ENCODE measurements around the gene PKIB.
"Not testable (repeated sequence)": the region's sequence is repeated elsewhere in the genome, so short reads cannot be mapped to it uniquely, and the experiment has no call there.

PKIB gene

DNA sequence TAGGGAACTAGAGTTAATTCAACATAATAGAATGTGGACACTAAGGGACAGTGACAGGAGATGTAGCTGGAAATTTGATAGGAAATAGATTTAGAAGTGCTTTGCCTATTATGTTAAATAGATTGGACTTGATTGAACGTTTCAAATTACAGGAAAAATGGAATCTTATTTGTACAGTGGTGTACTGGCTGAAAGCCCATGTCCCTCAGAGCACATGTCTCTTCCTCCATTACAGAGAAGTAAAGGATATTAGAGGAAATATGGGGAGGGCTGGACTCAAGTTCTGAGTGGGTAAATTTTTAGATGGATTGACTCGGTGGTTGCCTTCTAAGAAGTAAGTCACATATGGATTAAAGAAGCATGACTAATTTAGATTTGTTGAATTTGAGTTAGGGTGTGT lies 11.4 kb downstream of the PKIB start:
- no peak for DNase-seq

DNA sequence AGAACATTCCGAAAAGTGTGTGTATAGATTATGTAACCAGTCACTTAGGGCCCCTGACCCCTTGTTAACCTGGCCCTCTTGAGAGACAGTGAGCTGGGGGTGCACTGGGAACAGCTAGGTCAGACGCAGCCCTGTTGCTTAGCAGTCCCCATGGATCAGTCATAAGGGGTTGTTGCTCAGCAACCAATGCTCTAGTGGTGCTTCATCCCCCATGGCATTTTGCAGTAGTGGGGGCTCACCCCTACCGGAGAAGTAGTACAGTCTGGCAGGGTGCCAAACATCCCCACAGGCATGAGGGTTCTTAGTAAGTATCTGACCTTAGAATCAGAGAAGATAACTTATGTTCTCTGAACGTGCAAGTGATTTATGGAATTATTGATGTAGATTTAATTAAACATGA lies 12.3 kb downstream of the PKIB start:
- DNase-seq = no peak

DNA sequence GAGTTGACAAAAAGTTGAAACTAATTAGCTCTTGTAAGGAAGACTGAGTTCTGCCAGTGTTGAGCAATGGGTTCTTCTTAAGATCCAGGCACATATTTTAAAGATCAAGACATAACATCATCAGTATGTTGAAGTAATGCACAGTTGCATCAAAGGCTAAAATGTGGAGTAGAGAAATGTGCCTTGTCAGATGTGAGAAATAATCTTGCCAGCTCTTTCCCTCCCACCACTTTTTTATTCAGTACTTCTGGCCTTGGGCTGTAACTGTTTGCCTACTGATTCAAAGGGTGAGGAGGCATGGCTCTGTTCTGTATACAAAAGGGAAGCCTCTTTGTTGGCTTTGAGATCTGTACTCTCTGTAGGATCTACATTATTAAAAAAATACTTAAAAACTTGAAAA lies 13.1 kb downstream of the PKIB start:
- DNase-seq = no peak

DNA sequence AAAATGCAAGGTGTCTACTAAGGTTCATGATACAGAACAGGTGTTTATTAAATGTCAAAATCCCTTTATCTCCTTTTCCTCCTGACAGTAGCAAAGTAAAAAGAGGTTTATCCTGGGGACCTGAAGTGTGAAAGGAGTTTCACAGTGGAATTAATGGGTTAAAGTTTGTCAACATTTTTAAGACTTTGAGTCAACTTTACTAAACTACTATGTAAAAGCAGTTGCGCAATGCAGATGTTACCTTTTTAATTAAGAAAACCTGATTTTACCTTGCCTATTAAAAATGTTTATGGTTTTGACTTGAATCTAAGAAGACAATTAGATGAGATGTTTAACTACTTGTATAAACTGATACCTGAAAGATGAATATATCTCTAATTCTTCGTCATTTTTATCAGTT lies 14.6 kb downstream of the PKIB start:
- no peak for DNase-seq

DNA sequence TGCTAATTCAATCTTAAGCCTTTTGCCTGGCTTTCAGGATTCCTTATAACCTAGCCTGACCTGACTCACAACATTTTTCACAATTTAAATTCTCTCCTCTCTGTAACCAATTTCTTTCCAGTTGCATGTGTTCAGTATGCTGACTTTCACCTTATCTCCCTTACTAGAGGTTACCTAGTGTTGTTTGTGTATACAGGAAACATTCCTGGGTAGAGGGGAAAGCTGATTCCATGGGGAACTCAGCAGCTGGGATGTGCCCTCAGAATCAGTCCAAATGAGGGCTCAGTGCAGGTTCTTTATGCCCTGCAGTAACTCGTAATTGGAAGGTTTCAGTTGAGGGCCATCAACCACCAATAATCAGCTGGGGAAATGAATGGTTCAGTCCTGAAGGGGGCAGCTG lies 18.5 kb downstream of the PKIB start:
- no peak for DNase-seq

DNA sequence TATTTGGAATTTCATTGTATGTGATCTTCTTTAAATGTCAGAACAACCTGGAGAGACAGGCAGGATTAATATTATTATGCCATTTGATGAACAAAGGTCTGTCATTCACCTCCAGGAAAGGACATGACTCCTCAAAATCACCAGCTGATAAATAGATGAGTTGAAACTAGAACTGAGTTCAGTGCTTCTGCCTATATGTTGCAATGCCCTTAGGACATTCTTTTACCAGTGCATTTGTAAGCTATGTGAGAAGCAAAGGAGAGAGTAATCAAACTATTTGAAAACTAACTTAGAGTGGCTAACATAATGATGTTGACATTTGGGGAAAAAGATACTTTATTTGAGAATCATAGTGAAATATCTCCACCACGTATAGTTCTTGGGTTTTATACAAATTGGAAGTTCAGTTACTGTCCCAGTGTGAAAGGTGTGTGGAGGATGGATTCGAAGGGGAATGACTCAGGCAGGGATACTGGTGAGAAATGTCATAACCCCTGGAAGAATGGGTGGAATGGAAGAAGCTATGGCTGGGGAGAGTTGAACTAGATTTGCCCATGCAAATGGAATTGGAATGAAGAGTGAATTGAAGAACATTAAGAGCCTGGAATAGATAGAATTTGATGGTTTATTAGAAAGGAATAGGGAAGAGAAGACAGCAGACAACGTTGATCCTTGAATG lies 21.5 kb downstream of the PKIB start:
- DNase-seq = no peak

DNA sequence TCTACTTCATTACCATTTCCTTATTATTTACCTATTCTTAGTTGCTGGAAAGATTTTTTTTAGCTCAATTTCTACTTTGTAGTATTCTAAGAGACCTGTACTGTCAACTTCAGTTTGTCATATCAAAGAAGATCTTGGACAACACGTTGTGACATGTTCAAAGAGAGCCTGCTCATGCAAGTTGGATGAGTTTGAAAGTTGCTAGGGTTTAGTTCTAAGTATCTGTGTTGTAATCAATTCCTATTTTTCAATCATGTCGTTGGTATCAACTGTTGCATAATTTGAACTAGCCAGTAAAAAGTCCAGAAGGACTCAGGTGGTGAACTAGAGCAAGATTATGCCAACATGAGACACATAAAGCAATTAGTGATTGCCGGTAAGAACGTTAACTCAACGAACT lies 30.2 kb downstream of the PKIB start:
- DNase-seq = no peak

DNA sequence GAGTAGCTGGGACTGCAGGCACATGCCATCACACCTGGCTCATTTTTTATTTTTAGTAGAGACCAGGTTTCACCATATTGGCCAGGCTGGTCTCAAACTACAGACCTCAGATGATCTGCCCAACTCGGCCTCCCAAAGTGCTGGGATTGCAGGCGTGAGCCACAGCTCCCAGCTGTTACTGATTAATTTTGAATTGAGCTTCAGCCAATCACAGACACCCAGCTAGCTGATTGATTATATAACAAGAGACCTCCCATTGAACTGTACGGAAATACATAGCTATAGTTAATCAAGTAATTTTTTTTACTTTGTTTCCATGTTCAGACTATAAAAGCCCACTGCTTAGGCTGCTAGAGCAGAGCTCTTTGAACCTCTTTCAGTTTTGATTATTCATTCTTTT lies 31.6 kb downstream of the PKIB start:
- no peak for DNase-seq

DNA sequence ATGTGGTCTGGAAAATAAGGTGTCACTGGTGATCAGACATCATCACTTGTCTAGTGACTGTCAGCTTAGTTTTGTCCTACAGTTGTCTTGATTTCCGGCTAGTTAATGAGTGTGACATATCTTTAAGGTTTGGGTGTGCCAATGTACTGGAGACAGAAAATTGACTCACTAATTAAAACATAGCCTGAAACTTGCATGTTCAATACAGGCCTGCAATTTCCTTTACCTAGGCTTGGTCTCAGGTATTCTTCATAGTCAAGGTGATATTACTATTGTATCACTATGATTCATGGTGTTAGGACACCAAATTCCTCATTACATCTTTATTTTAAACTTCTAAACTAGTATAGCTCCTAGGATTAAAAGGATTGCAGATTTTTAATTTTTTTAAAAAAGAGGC lies 32.4 kb downstream of the PKIB start:
- not testable (repeated sequence) for DNase-seq

DNA sequence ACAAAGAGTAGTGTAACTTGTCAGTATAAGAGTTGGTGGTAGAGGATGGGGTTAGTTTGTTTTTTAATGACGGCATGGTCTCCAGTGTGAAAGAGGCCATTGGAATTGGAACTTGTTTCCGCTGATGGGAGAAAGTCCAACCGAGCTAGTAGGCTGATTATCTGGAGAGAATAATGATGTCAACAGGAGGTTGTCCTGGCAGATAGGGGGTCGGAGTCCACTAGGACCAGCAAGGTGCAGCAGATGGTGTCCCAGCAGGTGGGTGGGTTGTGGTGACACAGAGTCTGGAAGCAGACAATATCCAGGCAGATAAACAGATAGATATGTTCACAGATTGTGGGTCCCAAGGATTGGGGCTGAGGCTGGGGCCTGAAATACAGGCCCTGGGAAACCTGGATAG lies 35.1 kb downstream of the PKIB start:
- no peak for DNase-seq

DNA sequence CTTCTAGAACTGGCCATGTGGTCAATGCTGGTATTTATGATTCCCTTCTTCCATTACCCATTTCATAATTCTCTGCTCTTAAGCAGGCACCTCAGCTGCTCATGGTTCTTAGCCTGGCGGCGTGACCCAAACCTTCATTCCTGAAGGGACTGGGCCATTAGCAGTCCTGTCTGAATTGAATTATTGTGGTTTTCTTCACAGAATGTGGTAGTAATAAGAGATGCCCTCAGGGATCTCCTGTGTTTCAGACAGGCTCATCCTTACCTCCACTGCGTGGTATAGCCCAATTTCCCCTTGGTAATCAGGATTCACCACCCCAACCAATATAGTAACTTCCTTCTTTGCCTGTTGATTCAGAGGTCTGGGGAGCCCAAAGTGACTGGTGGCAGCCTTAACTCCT lies 37.6 kb downstream of the PKIB start:
- no peak for DNase-seq

DNA sequence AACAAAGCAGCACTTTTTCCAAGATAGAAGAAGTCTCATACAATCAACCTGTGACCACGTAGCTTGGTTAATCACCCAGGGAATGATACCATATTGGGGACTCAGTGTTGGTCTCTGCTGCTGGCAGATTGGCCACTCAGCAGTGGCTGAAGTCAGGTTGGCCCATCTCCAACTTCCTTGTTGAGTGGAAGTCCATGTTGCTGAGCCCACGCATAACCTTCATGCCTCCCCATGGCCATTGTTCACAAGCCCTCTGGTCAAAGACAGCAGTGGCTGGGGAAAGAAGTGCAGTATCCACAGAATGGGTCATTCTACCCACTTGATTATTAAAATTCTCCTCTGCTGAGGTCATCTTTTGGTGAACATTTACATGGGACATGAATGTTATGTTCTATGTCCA lies 38.5 kb downstream of the PKIB start:
- DNase-seq = no peak

DNA sequence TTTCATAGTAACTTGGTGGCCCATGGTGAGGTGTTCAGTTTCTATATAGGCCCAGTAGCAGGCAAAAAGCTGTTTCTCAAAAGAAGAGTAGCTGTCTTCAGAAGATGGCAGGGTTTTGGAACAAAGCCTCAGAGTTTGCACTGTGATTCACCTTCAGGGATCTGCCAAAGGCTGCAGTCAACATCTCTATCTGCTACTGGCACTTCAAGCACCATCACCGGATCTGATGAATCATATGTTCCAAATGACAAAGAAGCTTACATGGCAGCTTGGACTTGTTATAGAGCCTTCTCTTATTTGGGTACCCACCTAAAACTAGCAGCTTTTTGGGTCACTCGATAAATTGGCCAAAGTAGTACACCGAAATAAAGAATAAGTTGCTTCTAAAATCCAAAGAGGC lies 39.5 kb downstream of the PKIB start:
- DNase-seq = no peak

DNA sequence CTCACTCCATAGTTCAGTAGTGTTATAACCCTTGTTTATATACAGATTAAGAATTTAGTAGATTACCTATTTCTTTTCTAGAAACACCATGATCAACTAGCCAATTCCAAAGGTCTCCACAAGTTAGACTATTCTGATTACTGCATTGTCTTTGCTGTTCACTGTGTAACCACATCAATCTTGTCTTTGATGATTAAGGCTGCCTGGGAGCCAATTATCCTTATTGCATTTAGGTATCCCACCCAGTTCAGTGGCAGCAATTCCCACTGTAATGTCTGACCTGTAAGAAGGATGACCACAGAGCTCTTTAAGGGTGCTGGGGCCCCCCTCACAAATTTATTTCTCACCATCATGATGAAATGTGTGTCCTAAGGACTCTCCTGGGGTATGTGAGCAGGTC lies 40.2 kb downstream of the PKIB start:
- no peak for DNase-seq

DNA sequence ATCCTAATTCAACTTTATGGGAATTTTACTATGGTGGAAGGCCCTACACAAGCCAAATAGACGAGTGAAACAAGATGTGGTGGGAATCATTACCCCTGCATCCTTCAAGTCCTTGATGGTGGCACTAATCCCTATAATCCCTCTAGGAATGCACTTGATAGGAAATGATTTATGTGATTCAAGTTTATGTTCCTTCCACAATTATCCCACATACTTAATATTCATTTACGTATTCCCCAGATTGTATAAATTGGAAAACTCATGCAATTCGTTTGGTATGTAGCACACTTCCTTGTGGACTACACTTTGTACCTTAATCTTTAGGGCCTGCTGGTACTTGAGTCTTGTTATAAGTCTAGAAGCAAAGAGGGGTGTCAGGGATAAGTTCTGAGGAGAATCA lies 40.8 kb downstream of the PKIB start:
- DNase-seq = no peak

DNA sequence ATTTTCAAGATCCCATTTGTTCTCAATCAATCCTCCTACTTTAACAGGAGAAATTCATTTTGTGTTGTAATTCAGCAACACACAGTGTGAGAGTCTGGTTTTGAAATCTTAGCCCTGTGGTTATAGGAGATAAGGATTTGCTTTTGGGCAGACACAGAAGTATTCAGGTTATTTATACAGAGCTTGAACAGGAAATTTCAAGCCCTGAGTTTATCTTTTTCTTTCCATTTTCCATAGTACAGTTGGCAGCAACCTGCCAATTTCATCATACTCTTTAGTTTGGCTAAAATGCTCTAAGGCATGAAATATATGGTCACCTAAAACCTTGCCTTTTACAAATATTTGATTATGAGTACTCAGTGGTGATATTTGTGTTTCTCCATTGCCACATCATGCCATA lies 41.4 kb downstream of the PKIB start:
- DNase-seq = no peak

DNA sequence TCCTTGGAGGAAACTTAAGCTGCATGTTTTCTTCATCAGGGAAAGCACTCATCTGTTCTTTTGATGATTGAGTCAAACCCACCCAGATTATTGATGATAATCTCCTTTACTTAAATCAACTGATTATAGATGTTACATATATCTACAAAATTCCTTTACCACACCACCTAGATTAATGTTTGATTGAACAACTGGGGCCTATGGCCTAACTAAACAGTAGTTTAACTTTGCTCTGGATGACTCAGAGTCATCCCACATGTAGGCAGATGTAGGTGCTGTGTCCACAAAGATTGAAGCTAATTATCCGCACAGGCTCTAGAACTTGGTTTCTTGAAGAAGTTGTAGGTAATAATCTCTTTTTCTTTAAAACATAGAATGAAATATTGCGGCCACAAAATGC lies 42.2 kb downstream of the PKIB start:
- no peak for DNase-seq

DNA sequence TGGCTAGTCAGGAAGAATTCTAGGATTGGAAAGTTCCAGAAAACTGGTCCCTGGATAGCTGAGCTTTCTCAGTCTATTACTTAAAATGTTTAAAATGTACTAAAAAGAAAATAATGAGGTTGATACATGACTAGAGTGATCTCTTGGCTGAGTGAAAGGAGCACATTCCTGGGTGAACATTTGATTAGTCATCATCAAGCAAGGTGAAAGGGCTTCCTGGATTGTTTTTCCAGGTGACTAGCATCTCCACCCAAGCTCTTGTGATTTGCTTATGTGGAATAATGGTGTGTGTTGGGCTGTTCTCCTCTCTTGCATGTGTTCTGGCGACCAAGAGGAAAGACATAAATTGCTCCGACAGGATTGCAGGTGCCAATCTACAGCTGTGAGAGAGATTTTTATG lies 42.9 kb downstream of the PKIB start:
- no peak for DNase-seq

DNA sequence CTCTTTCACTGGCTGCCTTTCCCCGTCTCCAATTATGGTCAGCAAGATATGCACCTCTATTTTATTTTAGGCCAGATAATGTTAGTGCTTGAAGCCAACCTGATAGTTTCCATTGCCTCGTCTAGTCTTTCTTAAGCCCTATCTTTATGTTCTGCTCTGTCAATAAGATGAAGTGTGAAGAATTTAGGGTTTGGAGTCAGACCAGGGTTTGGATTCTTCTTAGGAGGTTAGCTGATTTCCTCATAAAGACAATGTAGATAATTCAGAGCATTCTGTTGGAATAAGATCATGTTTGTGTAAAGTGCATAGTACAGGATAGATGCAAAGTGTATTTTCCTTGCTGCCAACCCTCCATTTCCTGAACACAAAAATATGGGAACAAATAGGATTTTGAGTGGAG lies 43.8 kb downstream of the PKIB start:
- DNase-seq = no peak

DNA sequence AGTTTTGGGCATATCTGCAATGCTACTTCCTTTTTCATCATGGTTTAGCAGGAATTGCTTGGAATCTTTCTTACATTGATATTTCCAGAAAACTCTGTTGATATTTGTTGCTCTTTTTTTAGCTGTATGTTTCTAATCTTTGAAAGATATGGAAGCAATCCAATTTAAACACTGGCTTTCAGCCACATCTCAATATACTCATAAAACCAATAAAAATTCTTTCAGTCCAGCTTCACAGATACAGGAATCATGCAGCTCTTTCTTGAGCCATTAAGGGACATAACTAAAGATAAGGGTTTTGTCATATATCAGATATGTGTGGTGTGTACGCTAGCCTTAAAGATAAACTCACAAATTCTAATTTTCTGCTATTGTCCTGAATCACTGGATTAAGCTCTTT lies 47.4 kb downstream of the PKIB start:
- DNase-seq = no peak

DNA sequence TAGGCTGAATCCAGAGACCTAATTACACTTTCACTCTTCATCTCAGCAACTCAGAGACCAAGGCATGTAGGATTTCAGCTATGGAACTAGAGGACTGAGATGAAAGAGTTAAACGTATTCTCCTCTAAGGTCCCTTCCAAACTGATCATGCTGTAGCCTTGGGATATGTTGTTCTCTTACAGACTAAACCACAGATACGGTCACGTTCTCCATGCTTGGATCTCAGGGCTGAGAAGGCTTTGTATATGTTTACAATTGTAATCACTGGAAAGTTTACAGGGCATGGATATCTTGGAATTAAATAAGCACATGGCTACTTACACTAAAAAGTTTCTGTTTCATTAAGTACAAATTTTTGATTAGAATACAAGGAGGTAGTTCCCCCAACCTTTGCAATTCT lies 50.1 kb downstream of the PKIB start:
- DNase-seq = no peak

DNA sequence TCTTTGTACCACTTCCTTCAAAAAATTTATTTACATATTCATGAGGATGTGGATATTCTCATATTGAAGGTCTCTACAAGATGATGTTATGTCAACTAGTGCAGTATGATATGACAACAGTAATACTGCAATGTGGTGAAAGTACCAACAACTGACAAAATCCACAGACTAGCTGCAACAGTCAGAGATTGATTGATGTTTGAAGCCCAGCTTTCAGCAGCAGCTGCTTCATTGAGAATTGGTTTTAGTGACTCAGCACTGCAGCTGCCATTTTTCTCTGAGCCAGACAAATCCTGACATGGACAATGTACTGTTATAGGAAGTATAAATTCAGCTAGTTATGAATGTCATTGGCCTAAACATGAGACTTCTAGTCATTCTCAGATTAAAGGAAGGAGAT lies 53.8 kb downstream of the PKIB start:
- DNase-seq = no peak

DNA sequence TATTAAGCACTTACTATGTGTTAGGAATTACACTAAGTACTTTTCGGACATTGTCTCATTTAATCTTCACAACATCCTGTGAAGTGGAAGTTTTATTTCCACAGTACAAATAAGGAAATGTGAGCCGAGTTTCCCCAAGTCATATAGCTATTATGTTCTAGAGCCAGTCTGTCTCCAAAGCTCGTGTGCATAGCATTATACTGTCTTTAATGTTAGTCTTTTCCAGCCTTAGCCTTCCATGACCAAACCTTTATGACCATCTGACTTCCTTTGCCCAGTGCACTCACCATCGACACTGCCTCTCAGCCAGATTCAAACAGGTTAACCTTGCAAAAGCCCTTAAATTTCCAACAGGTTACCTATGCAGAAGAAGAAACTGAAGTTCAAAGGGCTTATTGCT lies 55.7 kb downstream of the PKIB start:
- no peak for DNase-seq

DNA sequence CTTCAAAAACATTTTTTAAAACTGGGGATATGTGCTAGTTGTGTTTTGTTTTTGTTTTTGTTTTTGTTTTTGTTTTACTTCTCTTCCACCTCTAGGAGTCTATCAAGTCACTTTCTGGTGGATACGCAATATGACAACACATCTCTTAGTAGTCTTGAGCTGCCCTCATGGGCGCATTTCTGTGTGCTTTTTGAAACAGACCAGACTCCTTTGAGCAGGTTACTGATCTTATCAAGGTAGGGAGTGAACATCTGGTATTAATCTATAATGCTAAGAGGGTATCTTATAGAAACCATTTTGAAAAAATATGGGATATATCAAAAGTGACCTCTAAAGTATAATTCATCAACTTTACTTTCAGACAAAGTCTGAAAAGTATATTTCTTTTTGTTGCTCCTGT lies 56.2 kb downstream of the PKIB start:
- no peak for DNase-seq

DNA sequence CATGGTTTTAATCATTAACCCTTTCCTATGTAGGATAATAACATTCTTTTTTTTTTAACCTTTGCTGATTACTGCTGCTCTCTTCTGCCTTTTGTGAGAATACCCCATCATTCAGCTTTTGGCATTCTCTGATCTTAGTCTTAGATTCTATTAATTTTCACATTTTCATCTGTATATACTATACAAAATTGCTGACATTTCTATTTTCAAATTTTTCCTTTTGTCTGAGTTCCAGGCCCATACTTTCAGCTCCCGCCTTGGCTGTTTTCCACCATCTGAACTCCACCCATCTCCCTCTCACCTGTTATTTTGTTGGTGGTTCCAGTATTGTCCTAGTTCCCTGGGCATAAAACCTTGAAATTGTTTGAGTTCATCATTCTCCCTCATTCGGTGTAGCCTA lies 59.2 kb downstream of the PKIB start:
- DNase-seq = no peak

DNA sequence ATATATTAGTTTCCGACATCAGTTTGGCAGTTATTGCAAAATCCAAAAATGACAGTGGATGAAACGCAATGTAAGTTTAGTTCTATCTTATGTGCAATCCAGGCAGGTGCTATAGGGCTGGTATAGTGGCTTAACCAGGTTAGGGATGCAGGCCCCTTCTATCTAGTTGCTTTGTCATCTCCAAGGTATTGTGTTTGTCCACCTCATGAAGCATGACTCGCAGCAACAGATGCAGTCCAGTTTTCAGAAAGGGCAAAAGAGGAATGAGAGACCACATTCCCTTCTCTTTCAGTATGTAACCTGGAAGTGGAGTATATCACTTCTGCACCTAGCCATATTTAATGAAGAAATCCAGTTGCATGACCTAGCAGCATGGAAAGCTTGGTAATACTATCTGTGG lies 59.7 kb downstream of the PKIB start:
- no peak for DNase-seq
